ENCODE data around the gene PKDCC. TPM values are rescaled to one million over a fixed set of nuclear protein-coding genes. Genes with fewer than 3 reads are reported as not detected.
"Not testable (repeated sequence)": the region's sequence is repeated elsewhere in the genome, so short reads cannot be mapped to it uniquely, and the experiment has no call there.

Gene PKDCC
- total RNA-seq, 3 donors from 2014 or later (not counting 1 experiment from before 2014, with no cell fraction given): 0.50 TPM; not detected in 2

GRCh38 chr2:42064417-42064942 lies 16.7 kb downstream of the PKDCC start:
- H3K4me3 Mint-ChIP-seq: no peak overlapping the region
- Histone ChIP-seq H3K4me1 (ENCODE audit: control insufficient read depth, insufficient read depth, low read length) (no peaks in the 10 kb centered on the region), H3K4me3 (ENCODE audit: low read length) (no peak overlapping the region), H3K27me3 (ENCODE audit: control insufficient read depth, insufficient read depth, low read length) (no peaks in the 10 kb centered on the region), H3K27ac (ENCODE audit: low read length) (no peak overlapping the region), H3K9me3 (ENCODE audit: control insufficient read depth, insufficient read depth, low read length) (no peaks in the 10 kb centered on the region), H3K36me3 (ENCODE audit: control insufficient read depth, insufficient read depth, low read length) (no peaks in the 10 kb centered on the region)
- H3K36me3 Mint-ChIP-seq: no peaks in the 10 kb centered on the region
- DNase-seq (no peak), ATAC-seq (no peak)
- H3K4me1 Mint-ChIP-seq: no peaks in the 10 kb centered on the region
- H3K9me3 Mint-ChIP-seq: no peaks in the 10 kb centered on the region
- 93% methylated on average over 7 of the region's 8 CpGs for WGBS (ENCODE audit: insufficient coverage)
- intact Hi-C loops (cut with micrococcal nuclease): no loop called here
- no peak for TF ChIP-seq CTCF (IDR thresholded peaks at IDR 0.05)
- H3K27ac Mint-ChIP-seq: no peak overlapping the region
- peaks cover 11 to 17% of the 10 kb centered on the region in 2 donors for H3K27me3 Mint-ChIP-seq (ENCODE audit: low read depth in 2 of 2)

GRCh38 chr2:42065753-42066152 lies 17.9 kb downstream of the PKDCC start:
- 100% methylated on average over 1 of the region's 5 CpGs for WGBS (ENCODE audit: insufficient coverage)
- H3K9me3 ChIP-seq (ENCODE audit: control insufficient read depth, insufficient read depth, low read length); H3K4me3 Mint-ChIP-seq; H3K4me3 ChIP-seq (ENCODE audit: low read length); H3K36me3 Mint-ChIP-seq; DNase-seq; ATAC-seq; H3K9me3 Mint-ChIP-seq; H3K27ac ChIP-seq (ENCODE audit: low read length); H3K27ac Mint-ChIP-seq; H3K4me1 ChIP-seq (ENCODE audit: control insufficient read depth, insufficient read depth, low read length); intact Hi-C loops (cut with micrococcal nuclease); H3K4me1 Mint-ChIP-seq; H3K36me3 ChIP-seq (ENCODE audit: control insufficient read depth, insufficient read depth, low read length); H3K27me3 ChIP-seq (ENCODE audit: control insufficient read depth, insufficient read depth, low read length): not testable (repeated sequence)
- peaks cover 14 to 25% of the 10 kb centered on the region in 2 donors for H3K27me3 Mint-ChIP-seq (ENCODE audit: low read depth in 2 of 2)

GRCh38 chr2:42067001-42067400 lies 19.2 kb downstream of the PKDCC start:
- H3K36me3 ChIP-seq (ENCODE audit: control insufficient read depth, insufficient read depth, low read length); H3K27ac ChIP-seq (ENCODE audit: low read length); H3K4me3 ChIP-seq (ENCODE audit: low read length); H3K4me1 Mint-ChIP-seq; H3K27me3 ChIP-seq (ENCODE audit: control insufficient read depth, insufficient read depth, low read length); ATAC-seq; H3K9me3 ChIP-seq (ENCODE audit: control insufficient read depth, insufficient read depth, low read length); H3K4me1 ChIP-seq (ENCODE audit: control insufficient read depth, insufficient read depth, low read length); H3K9me3 Mint-ChIP-seq; H3K4me3 Mint-ChIP-seq; H3K27ac Mint-ChIP-seq; H3K36me3 Mint-ChIP-seq; DNase-seq; intact Hi-C loops (cut with micrococcal nuclease): not testable (repeated sequence)
- peaks cover 14 to 25% of the 10 kb centered on the region in 2 donors for H3K27me3 Mint-ChIP-seq (ENCODE audit: low read depth in 2 of 2)
- WGBS (ENCODE audit: insufficient coverage): 96% methylated on average over 8 of the region's 9 CpGs

GRCh38 chr2:42067521-42067920 lies 19.7 kb downstream of the PKDCC start:
- Mint-ChIP-seq H3K27ac (no peak overlapping the region), H3K9me3 (no peaks in the 10 kb centered on the region), H3K36me3 (no peaks in the 10 kb centered on the region), H3K27me3 (ENCODE audit: low read depth in 2 of 2) (peaks cover 14 to 25% of the 10 kb centered on the region in 2 donors), H3K4me3 (no peak overlapping the region), H3K4me1 (no peaks in the 10 kb centered on the region)
- ATAC-seq (no peak), DNase-seq (no peak)
- no peaks in the 10 kb centered on the region for H3K36me3 ChIP-seq (ENCODE audit: control insufficient read depth, insufficient read depth, low read length)
- no peak for TF ChIP-seq CTCF (IDR thresholded peaks at IDR 0.05)
- no peaks in the 10 kb centered on the region for H3K9me3 ChIP-seq (ENCODE audit: control insufficient read depth, insufficient read depth, low read length)
- intact Hi-C loops (cut with micrococcal nuclease): no loop called here
- H3K27ac ChIP-seq (ENCODE audit: low read length): no peak overlapping the region
- no peak overlapping the region for H3K4me3 ChIP-seq (ENCODE audit: low read length)
- H3K4me1 ChIP-seq (ENCODE audit: control insufficient read depth, insufficient read depth, low read length): no peaks in the 10 kb centered on the region
- 94% methylated on average over 8 of the region's 8 CpGs for WGBS (ENCODE audit: insufficient coverage)
- H3K27me3 ChIP-seq (ENCODE audit: control insufficient read depth, insufficient read depth, low read length): no peaks in the 10 kb centered on the region
